OCI-M1 (cell line): Measurements from ENCODE around the gene KRT28.
A peak's percentile ranks its signal among the peaks of the same experiment; 100 is the strongest.
"Not testable (repeated sequence)": the region's sequence is repeated elsewhere in the genome, so short reads cannot be mapped to it uniquely, and the experiment has no call there.

Experiments
- DNase-seq: peaks from one replicate; lab custom pipeline; 2025; lab: John Stamatoyannopoulos, UW

The KRT28 gene

DNA sequence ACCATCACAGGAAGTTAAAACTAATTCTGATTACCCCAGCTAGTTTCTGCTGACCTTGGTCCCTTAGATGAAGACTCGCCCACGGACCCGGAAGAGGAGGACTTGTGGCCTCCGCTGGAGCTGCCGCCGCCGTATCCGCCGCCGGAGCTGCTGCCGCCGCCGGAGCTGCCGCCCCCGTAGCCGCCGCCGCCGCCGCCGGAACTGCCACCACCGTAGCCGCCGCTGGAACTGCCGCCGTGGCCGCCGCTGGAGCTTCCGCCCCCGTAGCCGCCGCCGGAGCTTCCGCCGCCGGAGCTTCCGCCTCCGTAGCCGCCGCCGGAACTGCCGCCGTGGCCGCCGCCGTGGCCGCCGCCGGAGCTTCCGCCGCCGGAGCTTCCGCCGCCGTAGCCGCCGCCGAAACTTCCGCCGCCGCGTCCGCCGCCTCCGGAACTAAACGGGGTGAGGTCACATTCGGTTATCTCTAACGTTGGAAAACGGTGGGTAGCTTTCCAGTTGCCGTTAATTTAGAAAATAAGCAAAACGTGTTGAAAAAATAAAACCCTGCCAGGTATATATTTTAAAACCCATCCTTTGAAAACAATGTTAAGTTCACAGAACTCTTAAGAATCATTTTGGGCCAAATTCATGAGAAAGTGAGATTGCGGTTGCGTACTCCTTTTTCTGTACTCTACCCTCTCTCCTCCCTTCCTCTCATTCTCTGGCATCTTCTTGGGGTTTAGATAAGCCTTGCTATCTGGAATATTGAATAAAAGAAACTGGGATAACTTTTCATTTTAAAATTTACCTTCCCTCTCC lies 19.2 kb upstream of the KRT28 start:
- DNase-seq = peak; percentile 89

DNA sequence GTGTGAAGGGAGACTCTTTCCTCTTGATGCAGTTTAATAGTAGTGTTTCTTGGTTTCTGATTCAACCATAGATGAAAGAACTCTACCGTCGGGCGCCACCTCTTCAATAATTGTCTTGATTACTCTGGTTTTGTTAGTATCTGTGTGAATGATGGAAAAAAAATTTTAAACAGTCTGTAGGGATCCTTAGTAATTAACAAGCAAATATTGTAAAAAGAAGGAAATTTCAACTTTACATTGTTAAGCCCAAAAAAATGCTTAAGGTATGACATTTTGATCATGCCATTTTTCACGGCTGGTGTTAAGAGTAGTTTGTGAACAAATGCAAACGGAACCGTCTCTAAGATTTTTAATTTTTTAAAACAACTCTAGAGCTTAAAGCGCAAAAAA lies 18.6 kb upstream of the KRT28 start:
- DNase-seq = peak; percentile 50

DNA sequence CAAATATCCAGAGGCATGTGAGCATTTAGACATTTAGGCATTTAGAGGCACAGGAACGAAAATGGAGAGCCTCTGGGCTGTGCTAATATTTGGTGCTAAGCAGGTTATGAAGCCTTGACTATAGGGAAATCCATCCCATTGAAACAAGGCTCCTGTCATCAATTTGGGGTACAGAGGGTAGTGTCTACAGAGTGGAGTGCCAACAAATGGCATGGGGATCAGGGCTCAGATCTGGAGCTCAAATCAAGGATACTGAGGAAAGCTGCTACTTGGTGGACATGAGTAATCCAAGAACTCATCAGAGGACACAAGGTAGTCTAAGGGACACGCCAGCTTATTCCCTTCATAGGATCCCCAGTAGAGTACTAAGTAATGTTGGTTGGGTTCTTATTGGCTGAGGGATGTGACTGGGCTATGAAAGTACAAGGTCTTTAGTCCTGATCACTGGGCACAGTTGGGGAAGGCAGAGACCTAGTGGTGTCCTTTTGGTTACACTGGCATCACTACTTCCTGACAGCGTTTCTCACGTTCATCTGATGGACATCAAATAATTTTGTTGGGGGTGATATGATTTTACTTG lies 17.4 kb upstream of the KRT28 start:
- DNase-seq = no peak

- DNase-seq = no peak
Observed at GRCh38 chr17:40816569-40816968, 16.8 kb upstream of the KRT28 start.

GRCh38 chr17:40815381-40815780 lies 15.6 kb upstream of the KRT28 start:
- no peak for DNase-seq

- DNase-seq = not testable (repeated sequence)
Observed at GRCh38 chr17:40814657-40815056, 14.9 kb upstream of the KRT28 start.

DNA sequence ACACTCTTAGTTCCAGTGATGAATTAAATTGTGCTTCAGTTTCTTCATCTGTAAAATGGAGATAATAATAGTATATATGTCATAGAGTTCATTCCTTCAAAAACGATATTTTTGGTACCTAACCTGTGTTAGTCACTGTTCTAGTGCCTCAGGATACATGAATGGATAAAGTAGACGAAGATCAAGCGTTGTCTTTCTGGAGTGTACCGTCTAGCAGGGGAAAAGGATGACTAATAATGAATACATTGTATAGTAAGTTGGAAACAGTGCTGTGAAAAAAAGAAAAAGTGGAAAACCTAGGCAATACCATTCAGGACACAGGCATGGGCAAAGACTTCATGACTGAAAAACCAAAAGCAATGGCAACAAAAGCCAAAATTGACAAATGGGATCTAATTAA lies 14.0 kb upstream of the KRT28 start:
- no peak for DNase-seq

- DNase-seq = no peak
Observed at GRCh38 chr17:40812639-40813038, 12.9 kb upstream of the KRT28 start.

GRCh38 chr17:40810494-40810893 lies 10.7 kb upstream of the KRT28 start:
- DNase-seq = no peak

DNA sequence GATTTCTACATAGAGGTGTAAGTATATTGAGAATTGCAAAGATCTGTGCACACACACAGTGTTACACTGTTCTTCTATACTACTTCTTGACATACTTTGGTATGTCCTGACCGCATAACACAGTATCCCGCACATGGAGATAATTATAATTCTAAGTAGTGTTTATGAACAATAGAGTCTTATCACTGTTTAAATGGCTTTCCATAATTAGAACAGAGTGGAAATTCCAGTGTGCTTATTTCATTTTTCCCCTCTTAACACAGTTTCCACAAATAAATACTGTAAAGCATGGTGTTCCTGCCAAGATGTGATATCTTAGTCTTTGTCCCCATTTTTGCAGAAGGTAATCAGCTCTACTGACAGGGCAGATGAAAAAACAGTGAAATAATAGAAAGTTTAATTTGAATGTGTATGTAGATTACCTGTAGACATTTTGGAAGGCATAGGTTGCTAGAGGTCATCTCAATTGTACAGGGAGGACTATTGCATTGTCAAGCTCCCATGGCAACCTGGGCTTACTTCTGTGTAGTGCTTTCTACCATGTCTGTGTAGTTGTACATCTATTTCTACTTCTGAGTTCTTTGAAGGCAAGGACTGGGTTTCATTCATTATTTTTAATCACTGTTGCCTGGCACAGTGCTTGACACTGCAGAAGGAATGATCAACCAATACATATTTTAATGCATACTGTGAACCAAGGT lies 10.1 kb upstream of the KRT28 start:
- no peak for DNase-seq

DNA sequence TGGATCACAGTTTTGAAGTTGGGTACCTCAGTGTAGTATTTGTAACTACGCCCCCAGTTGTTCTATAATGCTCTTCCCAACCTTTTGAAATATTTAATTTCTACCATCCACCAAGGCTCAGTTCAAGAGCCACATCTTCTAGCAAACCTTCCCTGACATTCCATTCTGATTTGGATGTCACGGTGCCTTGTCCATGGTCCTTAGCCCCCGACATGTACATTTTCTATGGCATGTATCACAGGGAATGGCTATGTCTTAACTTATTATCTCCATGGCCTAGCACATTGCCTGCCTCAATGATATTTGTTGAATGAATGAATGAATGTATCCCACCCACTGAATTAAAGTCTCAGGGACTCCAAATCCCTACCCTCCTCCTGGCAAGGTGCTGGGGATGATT lies 6.4 kb upstream of the KRT28 start:
- DNase-seq = no peak

GRCh38 chr17:40803617-40804082 lies 3.9 kb upstream of the KRT28 start:
- peak; percentile 81 for DNase-seq

GRCh38 chr17:40801157-40801556 lies 1.4 kb upstream of the KRT28 start:
- DNase-seq = no peak

GRCh38 chr17:40800381-40800780 lies 622 bp upstream of the KRT28 start:
- DNase-seq = no peak

DNA sequence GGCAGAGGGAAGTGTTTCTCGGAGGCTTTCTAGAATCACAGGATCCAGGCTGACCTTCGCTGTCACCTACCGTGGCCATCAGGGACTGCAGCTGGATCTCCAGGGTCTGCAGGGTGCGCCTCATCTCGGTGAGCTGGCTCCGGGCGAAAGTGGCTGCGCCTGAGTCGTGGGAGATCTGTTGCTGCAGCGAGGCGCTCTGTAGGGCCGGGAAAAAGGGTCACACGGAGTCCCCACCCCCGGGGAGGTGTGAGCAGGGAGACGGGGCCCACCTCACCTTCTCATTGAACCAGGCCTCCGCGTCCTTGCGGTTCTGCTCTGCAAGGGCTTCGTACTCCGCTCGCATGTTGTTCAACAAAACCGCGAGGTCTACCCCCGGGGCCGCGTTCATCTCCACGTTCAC lies 2.9 kb downstream of the KRT28 start:
- DNase-seq = no peak

GRCh38 chr17:40795019-40795667 lies 4.6 kb downstream of the KRT28 start:
- DNase-seq = no peak

- DNase-seq = peak; percentile 14
Observed at GRCh38 chr17:40794466-40794865, 5.3 kb downstream of the KRT28 start.

DNA sequence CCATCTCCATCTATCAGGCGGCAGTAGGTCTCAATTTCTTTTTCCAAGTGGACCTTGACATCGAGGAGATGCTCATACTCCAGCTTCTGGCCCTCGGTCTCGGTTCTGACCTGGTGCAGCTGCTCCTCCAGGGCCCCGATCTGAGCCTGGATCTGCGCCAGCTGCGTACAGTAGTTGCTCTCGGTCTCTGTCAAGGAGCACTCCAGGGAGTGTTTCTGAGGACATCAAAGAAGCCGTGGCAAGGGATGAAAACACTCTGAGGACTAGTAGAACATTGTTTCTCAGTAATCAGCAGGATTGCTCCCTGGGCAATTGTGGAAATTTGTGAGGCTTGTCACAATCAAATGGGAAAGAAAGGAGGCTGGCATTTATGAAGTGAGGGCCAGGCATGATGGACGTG lies 5.9 kb downstream of the KRT28 start:
- no peak for DNase-seq

GRCh38 chr17:40791787-40792436 lies 7.8 kb downstream of the KRT28 start:
- peak; percentile 39 for DNase-seq

GRCh38 chr17:40791111-40791510 lies 8.6 kb downstream of the KRT28 start:
- DNase-seq = no peak

- DNase-seq = no peak
Observed at GRCh38 chr17:40782450-40782849, 17.3 kb downstream of the KRT28 start, which contains the start of gene KRT27. KRT27 (minus strand) TSS chr17:40782550; CDS start chr17:40782493, 57 bp downstream.
